SW 1271 (cell line): ENCODE measurements around the gene VGLL4.

Source experiments
- DNase-seq, 2 experiments: peaks; one replicate each; lab custom pipeline; 2025; lab: John Stamatoyannopoulos, UW

Gene VGLL4

DNA sequence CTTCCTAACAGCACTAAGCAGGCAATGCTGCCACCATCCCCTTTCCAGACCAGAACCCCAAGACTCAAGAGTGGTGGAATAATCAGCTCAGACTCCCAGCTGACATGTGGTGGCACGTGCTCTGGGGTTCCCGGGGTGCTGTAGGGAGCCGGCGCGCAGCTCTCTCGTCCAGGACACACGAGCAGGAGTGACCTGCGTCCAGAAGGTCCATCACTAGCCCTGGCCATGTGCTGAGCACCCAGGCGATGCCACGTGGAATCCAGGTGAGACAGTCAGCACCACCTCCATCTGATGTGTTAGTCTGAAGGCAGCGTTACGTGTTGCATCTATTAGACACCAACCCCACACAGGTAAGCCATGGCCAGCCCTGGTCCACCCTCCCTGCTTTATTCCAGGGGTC, 78.2 kb downstream of the VGLL4 start:
- no peak for DNase-seq

DNA sequence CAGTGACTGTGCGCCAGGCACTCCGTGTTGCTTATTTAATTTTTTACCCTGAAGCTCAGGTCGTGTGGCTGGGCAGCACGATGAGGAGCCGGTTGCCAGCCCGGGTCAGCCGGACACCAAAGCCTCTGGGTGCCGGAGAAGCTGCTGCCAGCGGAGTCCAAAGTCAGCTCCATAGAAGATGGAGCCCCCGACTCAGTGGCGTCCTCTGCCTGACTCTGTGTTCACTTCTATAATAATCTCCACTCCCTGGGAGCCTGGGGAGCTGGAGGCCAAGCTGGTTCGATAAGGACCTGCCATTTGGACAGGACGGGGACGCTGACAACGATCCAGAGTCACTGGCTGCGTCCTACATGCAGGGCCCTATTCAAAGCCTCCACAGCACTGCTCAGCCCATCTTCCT, 78.6 kb downstream of the VGLL4 start:
- DNase-seq, result no peak

DNA sequence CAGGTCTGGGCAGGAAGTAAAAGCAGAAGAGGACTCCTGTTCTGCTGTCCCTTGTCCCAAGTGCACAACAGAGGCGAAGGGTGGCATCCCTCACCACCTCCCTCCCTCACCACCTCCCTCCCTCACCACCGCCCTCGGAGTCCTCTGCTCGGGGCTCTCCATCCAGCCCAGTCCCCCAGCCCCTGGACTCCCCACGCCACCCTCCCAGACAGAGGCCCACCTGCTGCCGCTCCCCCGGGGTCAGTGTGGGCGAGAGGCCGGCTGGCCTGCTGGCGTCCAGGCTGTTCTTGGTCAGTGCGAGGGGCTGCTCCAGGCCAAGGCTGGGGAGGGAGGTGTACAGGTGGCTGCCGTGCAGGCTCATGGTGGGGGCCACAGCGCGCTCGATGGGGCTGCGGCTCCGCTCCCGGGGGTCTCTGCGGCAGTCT, 79.1 kb downstream of the VGLL4 start:
- DNase-seq, result no peak

DNA sequence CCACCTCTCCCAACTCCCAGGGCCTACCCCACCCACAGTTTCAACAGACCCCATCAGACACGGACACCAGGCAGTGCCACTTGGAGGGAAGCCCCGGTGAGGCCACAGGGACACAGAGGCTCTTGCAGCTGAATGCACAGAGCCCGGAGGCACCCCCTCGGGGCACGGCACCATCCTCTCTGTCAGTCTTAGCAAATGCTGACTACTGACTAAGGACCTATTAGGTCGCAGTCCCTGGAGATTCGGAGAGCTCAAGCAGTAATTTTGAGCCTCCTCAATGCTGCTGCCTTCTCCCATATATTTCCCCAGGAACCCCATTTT, 79.9 kb downstream of the VGLL4 start:
- DNase-seq, result no peak

DNA sequence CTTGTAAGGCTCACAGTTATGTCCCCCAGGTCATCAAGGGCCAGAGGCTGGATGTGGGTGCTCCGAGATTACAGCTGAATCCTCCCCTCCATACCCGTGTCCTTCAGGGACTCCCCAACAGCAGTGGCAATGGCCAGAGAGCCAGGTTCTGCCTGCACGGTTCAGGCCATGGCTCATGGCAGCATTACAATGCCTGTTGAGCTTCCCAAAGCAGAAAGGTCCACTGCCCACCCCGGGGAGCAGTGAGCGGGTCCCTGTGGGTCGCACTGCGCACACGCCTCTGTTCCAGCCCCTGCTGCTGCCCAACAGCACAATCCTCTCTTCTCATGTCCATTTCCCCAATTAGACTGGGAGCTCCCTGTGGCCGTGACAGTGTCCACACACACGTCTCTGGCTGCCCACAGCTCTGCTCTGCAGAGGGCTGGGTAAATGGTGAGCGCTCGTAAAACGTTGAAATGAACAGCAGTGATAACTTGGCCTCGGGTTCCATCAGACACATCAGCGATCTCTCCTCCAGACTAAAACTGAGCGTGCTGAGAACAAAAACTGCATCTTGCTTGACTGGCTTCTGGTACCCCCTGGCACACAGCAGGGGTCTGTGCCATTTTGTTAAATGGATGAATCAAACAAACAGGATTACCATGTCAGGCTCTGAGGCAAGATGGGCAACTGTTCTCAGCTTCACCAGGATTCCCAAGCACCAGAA, 80.4 kb downstream of the VGLL4 start:
- DNase-seq, result no peak

- DNase-seq, result no peak
These were observed 81.3 kb downstream of the VGLL4 start for GRCh38 chr3:11562277-11562881.

DNA sequence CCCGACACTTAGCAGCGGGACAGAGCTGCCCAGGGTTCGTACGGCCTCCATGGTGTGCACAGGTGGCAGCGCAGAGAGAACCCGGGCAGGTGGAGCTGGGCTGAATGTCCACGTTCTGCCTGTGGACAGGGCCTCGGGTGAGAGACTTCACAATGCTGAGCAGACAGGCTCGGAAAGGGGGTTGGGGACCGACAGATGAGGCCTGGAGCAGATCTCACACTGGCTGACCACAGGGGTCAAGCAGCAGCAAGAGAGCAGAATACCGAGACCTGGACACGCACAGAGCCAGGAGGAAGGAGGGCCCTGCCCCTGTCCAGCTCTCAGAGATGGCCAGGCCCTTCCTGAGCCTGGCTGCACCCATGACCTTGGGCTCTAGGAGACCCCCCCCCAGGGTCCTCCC, 83.0 kb downstream of the VGLL4 start:
- DNase-seq, result no peak

DNA sequence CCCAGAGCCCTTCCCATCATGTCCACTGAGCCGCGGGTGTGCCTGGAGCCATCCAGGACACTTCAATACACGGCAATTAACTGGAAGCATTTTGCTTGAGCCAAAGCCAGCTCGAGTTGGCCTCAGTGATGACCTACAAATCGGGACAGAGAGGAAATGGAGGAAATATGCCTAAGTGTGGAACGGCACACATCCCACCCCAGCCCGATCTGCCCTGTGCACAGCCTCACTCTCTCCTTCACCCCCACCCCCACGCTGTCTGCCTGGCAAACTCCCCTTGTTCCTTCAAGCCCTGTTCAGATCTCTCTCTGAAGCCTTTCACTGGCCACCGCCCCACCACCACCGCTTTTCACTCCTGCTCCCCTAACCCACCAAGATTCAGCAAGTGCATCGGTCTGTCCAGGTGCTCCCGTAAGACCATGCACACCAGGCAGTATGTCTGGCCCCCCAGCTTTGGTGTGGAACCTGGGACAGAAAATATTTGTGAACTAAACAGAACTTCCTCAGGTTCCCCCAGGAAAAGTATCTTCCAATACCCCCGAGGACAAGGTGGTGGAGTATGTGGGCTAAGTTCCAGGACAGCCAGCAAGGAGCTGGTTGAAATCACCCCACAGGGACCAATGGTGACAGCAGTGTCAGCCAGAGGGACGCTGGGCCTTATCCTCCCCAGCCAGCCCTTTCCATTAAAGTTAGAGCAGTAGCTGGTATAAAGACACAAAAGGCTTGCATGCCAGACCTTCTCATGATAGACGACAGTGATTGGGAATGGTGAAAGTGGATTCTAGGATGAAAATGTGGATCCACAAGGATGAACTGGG, 83.7 kb downstream of the VGLL4 start:
- no peak for DNase-seq

DNA sequence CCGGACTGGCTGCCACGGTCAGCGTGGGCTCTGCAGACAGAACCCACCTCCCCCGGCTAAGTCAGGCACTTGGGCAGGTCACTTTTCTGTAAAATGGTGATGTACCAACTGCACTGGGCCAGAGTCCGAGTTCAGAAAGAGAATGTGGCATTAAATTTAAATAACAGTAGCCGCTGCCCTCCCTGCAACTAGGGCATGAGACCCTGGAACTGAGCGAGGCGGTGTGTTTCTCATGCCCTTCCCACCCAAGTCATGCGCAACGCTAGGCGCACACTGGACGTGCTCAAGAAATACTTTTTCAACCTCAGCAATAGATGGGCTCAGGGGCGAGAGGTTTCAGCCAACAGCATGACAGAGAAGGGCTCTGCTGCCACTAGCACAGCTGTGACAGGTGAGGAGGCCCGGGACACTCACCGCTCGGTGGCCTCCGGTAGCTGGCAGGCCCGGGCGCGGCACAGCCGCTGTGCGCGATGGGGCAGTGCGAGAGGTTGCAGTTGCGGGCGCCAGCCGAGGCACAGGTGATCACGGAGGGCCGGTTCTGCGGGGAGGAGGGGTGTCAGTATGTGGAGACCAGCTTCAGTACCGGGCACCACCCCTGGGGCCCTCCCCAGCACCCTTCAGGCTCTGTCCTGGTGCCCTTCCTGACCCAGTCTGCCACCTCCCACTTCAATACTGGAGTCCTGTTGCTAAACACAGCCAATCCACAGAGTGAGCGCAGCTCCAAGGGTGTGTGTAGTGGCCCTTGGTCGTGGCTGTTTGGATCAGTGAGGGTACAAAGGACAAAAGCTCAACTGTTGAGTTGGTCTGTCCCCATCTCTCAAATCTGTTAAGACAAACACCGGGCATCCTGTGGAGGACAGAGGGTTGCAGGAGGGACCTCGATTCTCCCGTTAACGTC, 84.5 kb downstream of the VGLL4 start:
- no peak for DNase-seq

- no peak for DNase-seq
These were observed 85.3 kb downstream of the VGLL4 start for GRCh38 chr3:11558411-11558903.

- DNase-seq, result no peak
These were observed 85.7 kb downstream of the VGLL4 start for GRCh38 chr3:11558002-11558401.

- DNase-seq, result no peak
These were observed 86.7 kb downstream of the VGLL4 start for GRCh38 chr3:11556851-11557644.

DNA sequence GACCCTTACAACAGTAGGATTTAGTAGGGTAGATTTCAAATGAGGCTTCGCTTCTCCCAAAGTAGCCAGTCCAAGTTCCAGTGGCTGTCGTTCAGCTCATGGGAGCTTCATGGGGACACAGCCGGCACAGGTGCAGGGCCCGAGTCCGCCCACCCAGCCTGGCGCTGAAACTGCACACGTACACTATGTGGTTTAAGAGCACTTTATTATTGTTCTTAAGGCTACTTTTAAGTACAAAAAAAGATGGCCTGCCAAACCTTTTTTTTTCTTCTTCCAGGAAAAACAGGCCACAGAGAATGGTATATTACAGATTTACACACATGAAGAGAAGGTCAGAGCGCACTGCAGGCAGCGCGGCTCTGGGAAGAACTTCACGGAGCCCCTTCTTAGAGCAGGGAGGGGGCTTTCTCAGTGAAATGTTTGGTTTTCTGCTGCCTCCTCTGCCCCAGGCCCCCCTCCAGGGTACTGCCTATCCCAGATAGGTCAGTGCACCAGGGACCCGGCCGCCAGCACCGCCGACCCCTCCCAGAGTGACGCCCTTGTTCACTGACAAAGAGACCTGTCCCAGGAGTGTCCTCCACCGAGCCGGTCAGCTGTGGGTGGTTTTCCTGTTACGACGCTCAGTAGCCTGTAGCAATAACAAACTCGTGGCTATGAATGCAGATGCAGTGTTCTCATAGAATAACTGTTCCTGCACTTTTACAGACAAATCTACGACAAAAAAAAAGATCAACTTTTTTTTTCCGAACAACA, 87.7 kb downstream of the VGLL4 start:
- DNase-seq, result no peak

GRCh38 chr3:11555211-11555782, 88.4 kb downstream of the VGLL4 start:
- DNase-seq, result no peak

- no peak for DNase-seq
These were observed 89.0 kb downstream of the VGLL4 start for GRCh38 chr3:11554666-11555065.

GRCh38 chr3:11554236-11554610, 89.5 kb downstream of the VGLL4 start:
- no peak for DNase-seq

GRCh38 chr3:11553436-11554235, 90.1 kb downstream of the VGLL4 start:
- no peak for DNase-seq

GRCh38 chr3:11552289-11553264, 91.1 kb downstream of the VGLL4 start:
- no peak for DNase-seq
